Mesenteric fat pad (tissue), 1 donor: ENCODE measurements around the gene DEPDC7. TPM values are rescaled to one million over a fixed set of nuclear protein-coding genes. Genes with fewer than 3 reads are reported as not detected.
"Not testable (repeated sequence)": the region's sequence is repeated elsewhere in the genome, so short reads cannot be mapped to it uniquely, and the experiment has no call there.

Source experiments
- DNase-seq: peaks from one replicate; pipeline ENCODE4 v3.0.0-alpha.2; 2020; ENCODE audit warnings: low spot score
- total RNA-seq: library from RNA; stranded (reverse); fragmentation: NEBNext Ultra II Directional; extraction: Animal tissue kit (Norgen Biotek cat#: 25700); gene quantifications from one replicate; pipeline ENCODE4 v1.2.1, GENCODE V29; 2021
- donor health status: DM: yes; HTN: yes; CAD: no.

The DEPDC7 gene
- total RNA-seq, 1 donor from 2014 or later: 0.74 TPM

GRCh38 chr11:33021937-33022336 lies 6.3 kb downstream of the DEPDC7 start:
- no peak for DNase-seq

GRCh38 chr11:33025339-33025722 lies 9.7 kb downstream of the DEPDC7 start:
- no peak for DNase-seq

- DNase-seq: no peak
Observed at GRCh38 chr11:33027233-33027632, 11.6 kb downstream of the DEPDC7 start.

GRCh38 chr11:33027846-33028536 lies 12.3 kb downstream of the DEPDC7 start:
- DNase-seq: no peak

- no peak for DNase-seq
Observed at GRCh38 chr11:33028537-33028914, 12.8 kb downstream of the DEPDC7 start.

GRCh38 chr11:33029218-33029617 lies 13.5 kb downstream of the DEPDC7 start:
- DNase-seq: not testable (repeated sequence)

GRCh38 chr11:33033493-33033892 lies 17.8 kb downstream of the DEPDC7 start:
- no peak for DNase-seq

GRCh38 chr11:33035011-33035410 lies 19.3 kb downstream of the DEPDC7 start:
- no peak for DNase-seq

- peak; percentile 97 for DNase-seq
Observed at GRCh38 chr11:33039274-33040032, 23.8 kb downstream of the DEPDC7 start, which contains the start of gene TCP11L1. Gene TCP11L1 (plus strand): TSS chr11:33039572. CDS start chr11:33043774, 4,202 bp downstream.

- DNase-seq: no peak
Observed at GRCh38 chr11:33040033-33040861, 24.6 kb downstream of the DEPDC7 start.

- DNase-seq: no peak
Observed at GRCh38 chr11:33040862-33041453, 25.3 kb downstream of the DEPDC7 start.

GRCh38 chr11:33043221-33043830 lies 27.6 kb downstream of the DEPDC7 start:
- DNase-seq: no peak

- DNase-seq: no peak
Observed at GRCh38 chr11:33044285-33044756, 28.6 kb downstream of the DEPDC7 start.

GRCh38 chr11:33045551-33046255 lies 30.0 kb downstream of the DEPDC7 start:
- no peak for DNase-seq

- not testable (repeated sequence) for DNase-seq
Observed at GRCh38 chr11:33048701-33049100, 33.0 kb downstream of the DEPDC7 start.

- not testable (repeated sequence) for DNase-seq
Observed at GRCh38 chr11:33049565-33050408, 34.1 kb downstream of the DEPDC7 start.

- no peak for DNase-seq
Observed at GRCh38 chr11:33052231-33052630, 36.6 kb downstream of the DEPDC7 start.

- no peak for DNase-seq
Observed at GRCh38 chr11:33055375-33055774, 39.7 kb downstream of the DEPDC7 start.

- no peak for DNase-seq
Observed at GRCh38 chr11:33057284-33057683, 41.6 kb downstream of the DEPDC7 start.
